SU-DHL-6 (cell line): ENCODE results near the gene OBSCN.

Experiments
- H2AFZ ChIP-seq: fragments of 200-600 bp; sonication (generic); 2 replicates; pipeline ENCODE4 v1.6.1; 2014; ENCODE audit warnings: low read depth, mild to moderate bottlenecking, moderate library complexity, mixed read lengths, antibody characterized with exemption, low read length; ENCODE audit not compliant: severe bottlenecking
- H3F3A ChIP-seq: fragments of 200-600 bp; shearing (Covaris generic); 2 replicates; pipeline ENCODE4 v1.6.0; 2016; ENCODE audit warnings: antibody characterized with exemption, mild to moderate bottlenecking; ENCODE audit not compliant: insufficient read depth
- H3K27ac ChIP-seq: fragments of 200-600 bp; sonication (generic); 2 replicates; pipeline ENCODE4 v1.5.1; 2016; ENCODE audit warnings: low read depth, mild to moderate bottlenecking, low read length, moderate library complexity, mixed read lengths
- H3K27me3 ChIP-seq: fragments of 200-600 bp; sonication (generic), shearing (Covaris generic); 2 replicates; pipeline ENCODE4 v1.6.0; 2014; ENCODE audit warnings: mild to moderate bottlenecking, low read length
- H3K36me3 ChIP-seq: fragments of 200-600 bp; sonication (generic); 2 replicates; pipeline ENCODE4 v1.6.1; 2014; ENCODE audit warnings: mild to moderate bottlenecking, low read length, mixed read lengths
- H3K4me2 ChIP-seq: fragments of 300-600, 200-600 bp; shearing (Covaris generic), sonication (generic); 2 replicates; pipeline ENCODE4 v1.6.0; 2014; ENCODE audit warnings: low read length, low read depth, mild to moderate bottlenecking; ENCODE audit not compliant: poor library complexity, severe bottlenecking
- H3K4me3 ChIP-seq: fragments of 200-600 bp; sonication (generic); 2 replicates; pipeline ENCODE4 v1.5.1; 2014; ENCODE audit warnings: antibody characterized with exemption, low read length, mild to moderate bottlenecking, mixed read lengths; ENCODE audit not compliant: insufficient read depth, poor library complexity, severe bottlenecking
- H3K79me2 ChIP-seq: fragments of 200-600 bp; sonication (generic); 2 replicates; pipeline ENCODE4 v1.6.1; 2014; ENCODE audit warnings: mild to moderate bottlenecking, low read length, moderate library complexity; ENCODE audit not compliant: insufficient read depth
- H3K9ac ChIP-seq: fragments of 200-600 bp; sonication (generic); 2 replicates; pipeline ENCODE4 v1.7.0; 2014; ENCODE audit warnings: mild to moderate bottlenecking, low read length
- H3K9me2 ChIP-seq: fragments of 200-600 bp; sonication (generic); replicated peaks from 2 replicates; pipeline ENCODE4 v1.6.1; 2014; ENCODE audit warnings: low read length; ENCODE audit not compliant: insufficient read depth
- H3K9me3 ChIP-seq: fragments of 200-600 bp; sonication (generic); 2 replicates; pipeline ENCODE4 v1.6.1; 2014; ENCODE audit warnings: low read length, mixed read lengths; ENCODE audit not compliant: insufficient read depth
- H4K20me1 ChIP-seq: fragments of 200-600 bp; sonication (generic); 2 replicates; pipeline ENCODE4 v1.6.1; 2014; ENCODE audit warnings: low read depth, mild to moderate bottlenecking, antibody characterized with exemption, low read length, moderate library complexity, mixed read lengths
- CTCF ChIP-seq: fragments of 200-600 bp; sonication (generic); IDR thresholded peaks from one replicate; pipeline ENCODE4 v1.5.1; 2017; ENCODE audit warnings: antibody characterized with exemption, mild to moderate bottlenecking, low read length, moderate library complexity; ENCODE audit not compliant: insufficient read depth, poor library complexity, severe bottlenecking
- EZH2phosphoT487 ChIP-seq: fragments of 200-600 bp; sonication (generic), shearing (Covaris generic); conservative IDR thresholded peaks from 2 replicates; pipeline ENCODE4 v1.6.1; 2018; ENCODE audit warnings: mild to moderate bottlenecking, antibody characterized with exemption, low read length, moderate library complexity, mixed read lengths

The OBSCN gene

GRCh38 chr1:228371741-228372182 lies 163.9 kb downstream of the OBSCN start:
- Histone ChIP-seq H4K20me1 (no peaks in the 10 kb centered on the region), H2AFZ (no peak overlapping the region), H3F3A (no peaks in the 10 kb centered on the region), H3K4me3 (no peak overlapping the region), H3K9me3 (no peaks in the 10 kb centered on the region), H3K4me2 (no peak overlapping the region), H3K27me3 (no peaks in the 10 kb centered on the region), H3K79me2 (no peaks in the 10 kb centered on the region), H3K9me2 (no peaks in the 10 kb centered on the region), H3K27ac (no peak overlapping the region), H3K36me3 (no peaks in the 10 kb centered on the region), H3K9ac (no peak overlapping the region)
- TF ChIP-seq EZH2phosphoT487 (no peak), CTCF (no peak)

- Histone ChIP-seq H2AFZ (no peak overlapping the region), H3K9me3 (no peaks in the 10 kb centered on the region), H4K20me1 (no peaks in the 10 kb centered on the region)
Measured at GRCh38 chr1:228372183-228373003, 164.5 kb downstream of the OBSCN start.

GRCh38 chr1:228373004-228373680 lies 165.3 kb downstream of the OBSCN start:
- Histone ChIP-seq H3K4me3 (no peak overlapping the region), H3F3A (no peaks in the 10 kb centered on the region), H3K27ac (no peak overlapping the region), H3K9ac (no peak overlapping the region), H2AFZ (no peak overlapping the region), H3K36me3 (no peaks in the 10 kb centered on the region), H3K79me2 (no peaks in the 10 kb centered on the region), H3K9me3 (no peaks in the 10 kb centered on the region), H4K20me1 (no peaks in the 10 kb centered on the region), H3K9me2 (no peaks in the 10 kb centered on the region), H3K27me3 (no peaks in the 10 kb centered on the region), H3K4me2 (no peak overlapping the region)
- TF ChIP-seq CTCF (no peak), EZH2phosphoT487 (no peak)

More at GRCh38 chr1:228372183-228373003, 164.5 kb downstream of the OBSCN start:
- Histone ChIP-seq H3K9ac (no peak overlapping the region), H3F3A (no peaks in the 10 kb centered on the region), H3K27ac (no peak overlapping the region), H3K79me2 (no peaks in the 10 kb centered on the region), H3K27me3 (no peaks in the 10 kb centered on the region), H3K9me2 (no peaks in the 10 kb centered on the region), H3K36me3 (no peaks in the 10 kb centered on the region), H3K4me2 (no peak overlapping the region), H3K4me3 (no peak overlapping the region)
- no peak for TF ChIP-seq CTCF
- no peak for TF ChIP-seq EZH2phosphoT487
